ENCODE results near the gene LYAR. TPM values are rescaled to one million over a fixed set of nuclear protein-coding genes. Genes with fewer than 3 reads are reported as not detected.

LYAR gene
- polyA plus RNA-seq, 1 donor (not counting 4 experiments of a cell fraction or from before 2014, with no cell fraction given), result 19.8 TPM

DNA sequence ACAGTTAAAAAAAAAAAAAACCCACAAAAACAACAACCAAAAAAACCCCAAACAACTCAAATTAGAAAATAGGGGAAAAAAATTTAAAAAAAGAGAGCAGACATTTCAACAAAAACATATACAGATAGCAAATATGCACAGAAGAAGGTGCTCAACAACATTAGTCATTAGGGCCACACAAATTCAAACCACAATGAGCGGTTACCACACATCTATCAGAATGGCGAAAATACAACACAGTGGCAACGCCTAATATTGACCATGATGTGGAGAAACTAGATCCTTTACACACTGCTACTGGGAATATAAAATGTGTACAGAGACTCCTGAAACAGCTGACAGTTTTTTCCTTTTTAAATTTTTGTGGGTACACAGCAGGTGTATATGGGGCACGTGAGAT lies 19.4 kb downstream of the LYAR start:
- Histone ChIP-seq H3K27ac (ENCODE audit: control insufficient read depth, insufficient read depth, low read length) (peak overlapping the region; percentile 82), H3K9me3 (ENCODE audit: control insufficient read depth, low read depth, low read length) (no peaks in the 10 kb centered on the region), H3K4me1 (ENCODE audit: control insufficient read depth, extremely low read depth, insufficient read depth, low read length) (peaks cover 18% of the 10 kb centered on the region), H3K4me2 (ENCODE audit: control insufficient read depth, extremely low read depth, insufficient read depth, low read depth, low read length) (peak overlapping the region; percentile 25), H3K27me3 (ENCODE audit: control insufficient read depth, extremely low read depth, insufficient read depth, low read length) (no peaks in the 10 kb centered on the region), H3K9me1 (ENCODE audit: control insufficient read depth, extremely low read depth, insufficient read depth, low read length) (no peaks in the 10 kb centered on the region), H3K79me2 (ENCODE audit: control insufficient read depth, insufficient read depth, low read length) (no peaks in the 10 kb centered on the region), H2AFZ (ENCODE audit: control insufficient read depth, low read length) (no peak overlapping the region), H3K36me3 (ENCODE audit: control insufficient read depth in 2 of 2, extremely low read depth in 1 of 2, insufficient read depth in 2 of 2, low read length in 2 of 2) (peaks cover 14 to 33% of the 10 kb centered on the region in 2 experiments), H3K9ac (ENCODE audit: control insufficient read depth, extremely low read depth, insufficient read depth, low read length) (no peak overlapping the region), H3K4me3 (ENCODE audit: control insufficient read depth in 2 of 3, extremely low read depth in 1 of 3, insufficient read depth in 2 of 3, low read depth in 1 of 3, low read length in 3 of 3) (no peak overlapping the region), H4K20me1 (ENCODE audit: control insufficient read depth, extremely low read depth, insufficient read depth, low read length) (no peaks in the 10 kb centered on the region)
- dilution Hi-C loops (cut with MboI; ENCODE audit: extremely low pct_ligation_motif_present, low sequenced_read_pairs), result no loop called here
- DNase-seq (ENCODE audit: low read depth, low spot score) (no peak), FAIRE-seq (no peak)
- TF ChIP-seq EZH2 (IDR thresholded peaks at IDR 0.05; ENCODE audit: low read length) (no peak), CTCF (optimal IDR thresholded peaks at IDR 0.05 in 1 of 3, IDR thresholded peaks at IDR 0.05 in 1 of 3, conservative IDR thresholded peaks at IDR 0.05 in 1 of 3; ENCODE audit: extremely low read depth in 1 of 3, insufficient read depth in 2 of 3, low read length in 3 of 3) (no peak)

DNA sequence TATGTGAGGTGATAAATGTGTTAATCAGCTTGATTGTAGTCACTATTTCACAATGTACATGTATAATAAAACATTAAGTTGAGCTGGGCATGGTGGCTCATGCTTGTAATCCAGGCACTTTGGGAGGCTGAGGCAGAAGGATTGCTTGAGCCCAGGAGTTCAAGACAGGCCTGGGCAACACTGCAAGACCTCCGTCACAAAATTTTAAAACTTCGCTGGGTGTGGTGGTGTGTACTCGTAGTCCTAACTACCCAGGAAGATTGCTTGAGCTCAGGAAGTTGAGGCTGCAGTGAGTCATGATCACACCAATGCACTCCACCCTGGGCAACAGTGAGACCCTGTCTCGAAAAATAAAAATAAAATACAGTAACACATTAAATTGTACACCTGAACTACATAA lies 20.1 kb downstream of the LYAR start:
- Histone ChIP-seq H3K27me3 (ENCODE audit: control insufficient read depth, extremely low read depth, insufficient read depth, low read length) (no peaks in the 10 kb centered on the region), H3K27ac (ENCODE audit: control insufficient read depth, insufficient read depth, low read length) (peak overlapping the region; percentile 82), H4K20me1 (ENCODE audit: control insufficient read depth, extremely low read depth, insufficient read depth, low read length) (no peaks in the 10 kb centered on the region), H3K9me3 (ENCODE audit: control insufficient read depth, low read depth, low read length) (no peaks in the 10 kb centered on the region), H3K9ac (ENCODE audit: control insufficient read depth, extremely low read depth, insufficient read depth, low read length) (peak overlapping the region; percentile 59), H3K9me1 (ENCODE audit: control insufficient read depth, extremely low read depth, insufficient read depth, low read length) (no peaks in the 10 kb centered on the region), H3K4me1 (ENCODE audit: control insufficient read depth, extremely low read depth, insufficient read depth, low read length) (peaks cover 18% of the 10 kb centered on the region), H3K36me3 (ENCODE audit: control insufficient read depth in 2 of 2, extremely low read depth in 1 of 2, insufficient read depth in 2 of 2, low read length in 2 of 2) (peaks cover 14 to 28% of the 10 kb centered on the region in 2 experiments), H3K4me3 (ENCODE audit: control insufficient read depth in 2 of 3, extremely low read depth in 1 of 3, insufficient read depth in 2 of 3, low read depth in 1 of 3, low read length in 3 of 3) (no peak overlapping the region), H2AFZ (ENCODE audit: control insufficient read depth, low read length) (no peak overlapping the region), H3K79me2 (ENCODE audit: control insufficient read depth, insufficient read depth, low read length) (no peaks in the 10 kb centered on the region), H3K4me2 (ENCODE audit: control insufficient read depth, extremely low read depth, insufficient read depth, low read depth, low read length) (peak overlapping the region; percentile 42)
- peak; percentile 61 for FAIRE-seq
- DNase-seq (ENCODE audit: low read depth, low spot score), result peak; percentile 53
- dilution Hi-C loops (cut with MboI; ENCODE audit: extremely low pct_ligation_motif_present, low sequenced_read_pairs), result no loop called here
- TF ChIP-seq EZH2 (IDR thresholded peaks at IDR 0.05; ENCODE audit: low read length), result no peak
- no peak for TF ChIP-seq CTCF (optimal IDR thresholded peaks at IDR 0.05 in 1 of 3, IDR thresholded peaks at IDR 0.05 in 1 of 3, conservative IDR thresholded peaks at IDR 0.05 in 1 of 3; ENCODE audit: extremely low read depth in 1 of 3, insufficient read depth in 2 of 3, low read length in 3 of 3)

Measured in keratinocyte (primary cell).